Measurements from ENCODE around the gene ZNF536.
"Not testable (repeated sequence)": the region's sequence is repeated elsewhere in the genome, so short reads cannot be mapped to it uniquely, and the experiment has no call there.

The ZNF536 gene

GRCh38 chr19:30430206-30430734, 58.1 kb downstream of the ZNF536 start:
- DNase-seq, result no peak
- in situ Hi-C loops (cut with MboI; ENCODE audit: low pct_unique_long_range_greater_than_20kb, low sequenced_read_pairs), result no loop called here

GRCh38 chr19:30431591-30431990, 59.4 kb downstream of the ZNF536 start:
- in situ Hi-C loops (cut with MboI; ENCODE audit: low pct_unique_long_range_greater_than_20kb, low sequenced_read_pairs), result no loop called here
- no peak for DNase-seq

GRCh38 chr19:30434797-30435594, 62.8 kb downstream of the ZNF536 start:
- no peak for DNase-seq
- in situ Hi-C loops (cut with MboI; ENCODE audit: low pct_unique_long_range_greater_than_20kb, low sequenced_read_pairs), result no loop called here

- no peak for DNase-seq
- in situ Hi-C loops (cut with MboI; ENCODE audit: low pct_unique_long_range_greater_than_20kb, low sequenced_read_pairs), result no loop called here
Measured at GRCh38 chr19:30437869-30438268, 65.7 kb downstream of the ZNF536 start.

- no peak for DNase-seq
- in situ Hi-C loops (cut with MboI; ENCODE audit: low pct_unique_long_range_greater_than_20kb, low sequenced_read_pairs), result no loop called here
Measured at GRCh38 chr19:30439310-30439709, 67.1 kb downstream of the ZNF536 start.

GRCh38 chr19:30441011-30441410, 68.8 kb downstream of the ZNF536 start:
- no peak for DNase-seq
- in situ Hi-C loops (cut with MboI; ENCODE audit: low pct_unique_long_range_greater_than_20kb, low sequenced_read_pairs), result no loop called here

GRCh38 chr19:30442674-30443073, 70.5 kb downstream of the ZNF536 start:
- DNase-seq, result no peak
- in situ Hi-C loops (cut with MboI; ENCODE audit: low pct_unique_long_range_greater_than_20kb, low sequenced_read_pairs), result no loop called here

GRCh38 chr19:30443531-30444252, 71.5 kb downstream of the ZNF536 start:
- in situ Hi-C loops (cut with MboI; ENCODE audit: low pct_unique_long_range_greater_than_20kb, low sequenced_read_pairs), result no loop called here
- no peak for DNase-seq

GRCh38 chr19:30444253-30444671, 72.1 kb downstream of the ZNF536 start:
- DNase-seq, result no peak
- in situ Hi-C loops (cut with MboI; ENCODE audit: low pct_unique_long_range_greater_than_20kb, low sequenced_read_pairs), result no loop called here

- in situ Hi-C loops (cut with MboI; ENCODE audit: low pct_unique_long_range_greater_than_20kb, low sequenced_read_pairs), result no loop called here
- no peak for DNase-seq
Measured at GRCh38 chr19:30444686-30445232, 72.6 kb downstream of the ZNF536 start.

GRCh38 chr19:30445385-30445784, 73.2 kb downstream of the ZNF536 start:
- in situ Hi-C loops (cut with MboI; ENCODE audit: low pct_unique_long_range_greater_than_20kb, low sequenced_read_pairs), result no loop called here
- no peak for DNase-seq

- DNase-seq; in situ Hi-C loops (cut with MboI; ENCODE audit: low pct_unique_long_range_greater_than_20kb, low sequenced_read_pairs): not testable (repeated sequence)
Measured at GRCh38 chr19:30446120-30446519, 73.9 kb downstream of the ZNF536 start.

- in situ Hi-C loops (cut with MboI; ENCODE audit: low pct_unique_long_range_greater_than_20kb, low sequenced_read_pairs), result no loop called here
- no peak for DNase-seq
Measured at GRCh38 chr19:30446850-30447552, 74.8 kb downstream of the ZNF536 start.

- DNase-seq, result no peak
- in situ Hi-C loops (cut with MboI; ENCODE audit: low pct_unique_long_range_greater_than_20kb, low sequenced_read_pairs), result no loop called here
Measured at GRCh38 chr19:30447553-30447870, 75.3 kb downstream of the ZNF536 start.

- DNase-seq, result no peak
- in situ Hi-C loops (cut with MboI; ENCODE audit: low pct_unique_long_range_greater_than_20kb, low sequenced_read_pairs), result no loop called here
Measured at GRCh38 chr19:30448386-30449077, 76.3 kb downstream of the ZNF536 start.

GRCh38 chr19:30449078-30449590, 77.0 kb downstream of the ZNF536 start:
- no peak for DNase-seq
- in situ Hi-C loops (cut with MboI; ENCODE audit: low pct_unique_long_range_greater_than_20kb, low sequenced_read_pairs), result no loop called here

GRCh38 chr19:30449673-30450072, 77.5 kb downstream of the ZNF536 start:
- no peak for DNase-seq
- in situ Hi-C loops (cut with MboI; ENCODE audit: low pct_unique_long_range_greater_than_20kb, low sequenced_read_pairs), result no loop called here

GRCh38 chr19:30450100-30450499, 77.9 kb downstream of the ZNF536 start:
- DNase-seq, result peak; percentile 55
- in situ Hi-C loops (cut with MboI; ENCODE audit: low pct_unique_long_range_greater_than_20kb, low sequenced_read_pairs), result no loop called here

GRCh38 chr19:30450835-30451321, 78.7 kb downstream of the ZNF536 start:
- in situ Hi-C loops (cut with MboI; ENCODE audit: low pct_unique_long_range_greater_than_20kb, low sequenced_read_pairs), result no loop called here
- DNase-seq, result no peak

Data from KBM-7 (cell line).